ENCODE results near the gene CFAP58.

Gene CFAP58

DNA sequence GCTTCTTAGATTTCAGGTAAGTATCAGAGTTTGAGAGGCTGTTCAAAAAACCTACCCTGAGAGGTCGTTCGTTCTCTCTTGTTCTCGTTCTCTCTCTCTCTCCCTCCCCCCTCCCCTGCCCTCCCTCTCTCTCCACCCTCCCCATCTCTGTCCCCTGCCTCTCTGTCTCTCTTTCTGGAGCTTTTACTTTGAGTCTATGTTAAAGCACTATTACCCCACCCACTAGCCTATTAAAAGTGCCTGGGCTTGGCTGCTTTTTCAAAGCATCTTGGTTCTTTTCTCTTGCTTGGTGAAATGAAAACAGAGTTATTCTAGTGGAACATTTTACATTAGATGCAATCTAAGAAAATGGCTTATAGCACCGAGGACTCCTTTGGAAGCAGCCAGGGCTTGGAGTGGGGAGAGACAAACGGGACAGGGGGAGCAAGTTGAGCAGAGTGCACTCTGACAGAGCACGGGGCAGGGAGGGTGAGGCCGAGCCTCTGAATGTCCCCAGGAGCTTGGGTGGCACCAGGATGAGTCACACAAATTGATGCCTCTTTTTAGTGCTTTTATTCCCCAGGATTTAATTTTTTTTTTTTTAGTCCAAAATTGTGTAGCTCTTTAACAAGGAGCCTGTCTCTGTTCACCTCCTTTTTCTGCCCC is 134.3 kb downstream of the CFAP58 start:
- DNase-seq: no peak

DNA sequence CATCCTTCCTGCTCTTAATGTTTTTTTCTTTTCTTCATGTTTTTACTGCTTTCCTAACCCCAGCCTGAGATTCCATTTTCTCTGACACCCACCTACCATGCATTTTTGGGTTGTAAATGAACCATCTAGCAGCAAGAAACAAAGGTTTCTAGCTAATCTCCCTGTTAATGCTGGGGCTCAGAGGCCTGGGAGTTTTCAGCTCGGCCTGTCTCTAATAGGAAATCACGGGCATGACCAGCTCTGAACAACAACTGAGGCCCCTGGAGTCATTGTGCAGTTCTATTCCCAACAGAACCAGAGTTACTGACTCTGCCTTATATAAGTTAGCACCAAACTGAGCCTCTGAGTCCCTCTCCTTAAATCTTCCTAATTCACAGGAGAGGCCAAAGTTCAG is 134.8 kb downstream of the CFAP58 start:
- no peak for DNase-seq

- no peak for DNase-seq
These were observed 138.8 kb downstream of the CFAP58 start for GRCh38 chr10:104492329-104492940.

DNA sequence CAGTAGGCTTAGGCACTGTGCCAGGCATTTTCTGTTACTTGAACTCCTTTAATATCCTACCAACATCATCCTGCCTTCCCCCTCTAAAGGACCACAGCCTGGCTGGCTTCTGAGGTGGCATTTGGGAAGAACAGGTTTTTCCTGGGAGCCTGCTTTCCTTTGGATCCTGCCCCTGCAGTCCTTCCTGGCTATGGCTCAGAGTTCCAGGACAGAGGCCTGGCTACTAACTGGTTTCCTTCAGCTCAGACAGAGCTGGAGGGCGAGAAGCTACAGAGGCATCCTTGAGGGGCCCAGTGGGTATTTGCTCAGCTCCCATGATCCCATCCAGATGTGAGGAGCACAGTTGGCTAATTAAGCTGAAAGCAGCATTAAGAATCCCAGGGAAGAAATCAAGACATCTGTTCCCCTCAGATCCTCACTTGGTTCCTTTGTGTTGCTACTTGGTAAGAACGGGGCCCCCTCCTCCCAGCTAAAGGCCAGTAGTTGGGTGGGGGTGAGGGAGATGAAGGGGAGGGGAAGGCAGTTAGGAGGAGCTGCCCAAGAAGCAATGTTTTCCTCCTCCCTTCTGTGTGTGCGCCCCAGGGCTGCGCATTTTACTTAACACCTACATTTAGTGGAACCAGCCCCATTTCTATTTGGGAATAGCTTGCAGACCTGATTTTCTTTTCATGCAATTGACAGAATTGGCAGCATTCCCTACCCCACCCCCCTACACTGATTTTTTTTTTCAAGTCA is 144.9 kb downstream of the CFAP58 start:
- no peak for DNase-seq

DNA sequence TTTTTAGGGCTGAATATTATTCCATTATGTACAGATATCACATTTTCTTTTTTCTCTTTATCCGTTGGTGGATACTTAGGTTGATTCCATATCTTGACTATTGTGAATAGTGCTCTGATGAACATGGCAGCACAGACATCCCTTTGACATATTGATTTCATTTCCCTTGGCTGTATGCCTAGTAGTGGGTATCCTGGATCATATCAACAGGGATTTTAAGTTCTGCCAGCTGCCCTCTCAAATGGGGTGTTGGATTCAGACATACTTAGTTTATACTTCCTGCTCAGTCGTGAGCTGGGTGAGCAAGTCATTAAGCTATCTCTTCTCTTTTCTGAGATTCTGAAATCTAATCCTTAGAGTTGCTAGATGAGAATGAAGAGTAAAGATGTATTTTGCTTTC is 147.8 kb downstream of the CFAP58 start:
- DNase-seq: no peak

- no peak for DNase-seq
These were observed 148.4 kb downstream of the CFAP58 start for GRCh38 chr10:104501864-104502579.

- no peak for DNase-seq
These were observed 149.3 kb downstream of the CFAP58 start for GRCh38 chr10:104502907-104503306.
